Measurements from ENCODE around the gene GRIK4. TPM values are rescaled to one million over a fixed set of nuclear protein-coding genes. Genes with fewer than 3 reads are reported as not detected.

GRIK4 gene
- total and polyA plus RNA-seq, 9 of the 15 experiments (the other 6 are each of a cell fraction or from before 2014, with no cell fraction given), result not detected

DNA sequence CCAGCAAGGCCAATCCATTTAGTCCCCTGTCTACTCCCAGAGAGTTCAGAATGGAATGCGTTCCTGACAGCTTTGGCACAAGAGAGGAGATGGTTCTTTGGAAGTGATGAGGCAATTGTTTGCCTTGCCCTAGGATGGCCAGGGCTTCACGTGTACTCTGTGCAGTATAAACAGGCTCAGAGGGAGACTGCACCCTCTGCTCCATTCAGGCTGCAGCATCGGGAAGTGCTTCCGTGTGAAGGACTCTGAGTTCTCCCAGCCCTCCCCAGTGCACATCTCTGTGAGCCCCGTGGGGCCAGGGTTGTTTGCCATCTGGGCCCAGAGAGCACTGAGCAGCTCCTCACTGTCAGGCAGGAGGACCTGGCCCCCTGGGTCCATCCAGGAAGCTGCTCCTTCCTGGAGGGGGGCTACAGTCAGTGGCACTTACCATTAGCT is 297.1 kb downstream of the GRIK4 start:
- in situ Hi-C loops (cut with MboI), result no loop called here
- DNase-seq (ENCODE audit: extremely low read depth in 1 of 4, low spot score in 3 of 4), result no peak
- H3K27ac ChIP-seq (ENCODE audit: extremely low read depth, low read depth, low read length), result no peak overlapping the region
- no peak overlapping the region for H3K9ac ChIP-seq (ENCODE audit: insufficient read depth in 1 of 2, low read depth in 2 of 2, low read length in 2 of 2)
- no peaks in the 10 kb centered on the region for H3K36me3 ChIP-seq (ENCODE audit: control insufficient read depth, insufficient read depth, low read length)
- FAIRE-seq, result no peak
- ATAC-seq, result no peak
- H4K20me1 ChIP-seq (replicated peaks; ENCODE audit: control insufficient read depth, insufficient read depth, low read length), result no peaks in the 10 kb centered on the region; the same call in 1 of the 2 replicates
- ChIA-PET POLR2A (no interaction called here), CTCF (ENCODE audit: low intra/inter-chr PET ratio) (no interaction called here)
- H3K4me1 ChIP-seq (replicated peaks in 1 of 2; ENCODE audit: control insufficient read depth in 2 of 2, insufficient read depth in 2 of 2, low read length in 2 of 2), result no peaks in the 10 kb centered on the region
- intact Hi-C loops (cut with micrococcal nuclease), result no loop called here
- no peaks in the 10 kb centered on the region for H3K9me1 ChIP-seq (ENCODE audit: control insufficient read depth, insufficient read depth, low read length)
- H3K4me3 ChIP-seq, result no peak overlapping the region
- peaks cover 0 to 22% of the 10 kb centered on the region in 2 experiments; a peak in 2 of 5 replicates for H3K27me3 ChIP-seq (ENCODE audit: control insufficient read depth in 2 of 2, insufficient read depth in 2 of 2, low read length in 2 of 2)
- H2AFZ ChIP-seq (ENCODE audit: low read depth, low read length), result no peak overlapping the region
- 3% methylated on average over 5 of the region's 5 CpGs for WGBS (ENCODE audit: insufficient coverage, low coverage, missing lambda C conversion rate)
- BruUV-seq (replicated peaks), result no TSS peak
- H3K4me2 ChIP-seq (ENCODE audit: insufficient read depth, low read length), result no peak overlapping the region
- no peaks in the 10 kb centered on the region for H3K9me3 ChIP-seq (replicated peaks; ENCODE audit: control insufficient read depth, insufficient read depth, low read depth, low read length)
- no peaks in the 10 kb centered on the region for H3K79me2 ChIP-seq (ENCODE audit: control insufficient read depth, insufficient read depth, low read length)
- TF ChIP-seq RREB1 (CRISPR knock-in tag; IDR thresholded peaks at IDR 0.05) (no peak), CREB1 (IDR thresholded peaks at IDR 0.05) (no peak), CREB1 (CRISPR knock-in tag; IDR thresholded peaks at IDR 0.05) (no peak), TCFL5 (CRISPR knock-in tag; conservative IDR thresholded peaks at IDR 0.05) (no peak), MITF (IDR thresholded peaks at IDR 0.05) (no peak), ZBTB33 (CRISPR knock-in tag; IDR thresholded peaks at IDR 0.05) (no peak), FOXA3 (CRISPR knock-in tag; conservative IDR thresholded peaks at IDR 0.05 in 1 of 2, IDR thresholded peaks at IDR 0.05 in 1 of 2) (no peak), PHB (CRISPR knock-in tag; IDR thresholded peaks at IDR 0.05) (no peak)

Measured in K562 (cell line).